Neural progenitor cell (in vitro differentiated cells): ENCODE results near the gene RUNX1.

Experiments
- CTCF ChIP-seq: fragments of 200-600 bp; sonication (generic); IDR thresholded peaks from 2 replicates; pipeline ENCODE4 v1.5.1; 2017; ENCODE audit warnings: antibody characterized with exemption, mild to moderate bottlenecking
- EZH2phosphoT487 ChIP-seq: fragments of 200-600 bp; sonication (generic); IDR thresholded peaks from 2 replicates; pipeline ENCODE4 v1.6.1; 2017; ENCODE audit warnings: antibody characterized with exemption

DNA sequence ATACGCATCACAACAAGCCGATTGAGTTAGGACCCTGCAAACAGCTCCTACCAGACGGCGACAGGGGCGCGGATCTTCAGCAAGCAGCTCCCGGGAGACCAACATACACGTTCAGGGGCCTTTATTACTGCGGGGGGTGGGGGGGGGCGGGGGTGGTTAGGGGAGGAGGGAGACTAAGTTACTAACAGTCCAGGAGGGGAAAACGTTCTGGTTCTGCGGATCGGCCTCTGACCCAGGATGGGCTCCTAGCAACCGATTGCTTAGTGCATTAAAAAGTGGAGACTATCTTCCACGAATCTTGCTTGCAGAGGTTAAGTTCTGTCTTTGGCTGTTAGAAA, 162.0 kb downstream of the RUNX1 start:
- TF ChIP-seq CTCF (no peak), EZH2phosphoT487 (no peak)
